HG02943 (cell line): ENCODE measurements around the gene ZC3H12C.
"Not testable (repeated sequence)": the region's sequence is repeated elsewhere in the genome, so short reads cannot be mapped to it uniquely, and the experiment has no call there.

Experiments used
- ATAC-seq: cut with Tn5 transposase; IDR thresholded peaks from one replicate; pipeline ENCODE4 v1.9.1; 2021; ENCODE audit warnings: mild to moderate bottlenecking, low read depth, moderate library complexity; ENCODE audit not compliant: unreplicated experiment

ZC3H12C gene

DNA sequence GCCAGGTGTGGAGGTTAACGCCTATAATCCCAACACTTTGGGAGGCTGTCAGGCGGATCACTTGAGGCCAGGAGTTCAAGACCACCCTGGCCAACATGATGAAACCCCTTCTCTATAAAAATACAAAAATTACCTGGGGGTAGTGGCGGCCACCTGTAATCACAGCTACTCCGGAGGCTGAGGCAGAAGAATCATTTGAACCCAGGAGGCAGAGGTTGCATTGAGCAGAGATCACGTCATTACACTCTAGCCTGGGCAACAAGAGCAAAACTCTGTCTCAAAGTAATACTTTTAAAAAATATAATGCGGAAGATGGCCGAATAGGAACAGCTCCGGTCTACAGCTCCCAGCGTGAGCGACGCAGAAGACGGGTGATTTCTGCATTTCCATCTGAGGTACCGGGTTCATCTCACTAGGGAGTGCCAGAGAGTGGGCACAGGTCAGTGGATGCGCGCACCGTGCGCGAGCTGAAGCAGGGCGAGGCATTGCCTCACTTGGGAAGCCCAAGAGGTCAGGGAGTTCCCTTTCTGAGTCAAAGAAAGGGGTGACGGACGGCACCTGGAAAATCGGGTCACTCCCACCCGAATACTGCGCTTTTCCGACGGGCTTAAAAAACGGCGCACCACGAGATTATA lies 115.6 kb downstream of the ZC3H12C start:
- not testable (repeated sequence) for ATAC-seq

DNA sequence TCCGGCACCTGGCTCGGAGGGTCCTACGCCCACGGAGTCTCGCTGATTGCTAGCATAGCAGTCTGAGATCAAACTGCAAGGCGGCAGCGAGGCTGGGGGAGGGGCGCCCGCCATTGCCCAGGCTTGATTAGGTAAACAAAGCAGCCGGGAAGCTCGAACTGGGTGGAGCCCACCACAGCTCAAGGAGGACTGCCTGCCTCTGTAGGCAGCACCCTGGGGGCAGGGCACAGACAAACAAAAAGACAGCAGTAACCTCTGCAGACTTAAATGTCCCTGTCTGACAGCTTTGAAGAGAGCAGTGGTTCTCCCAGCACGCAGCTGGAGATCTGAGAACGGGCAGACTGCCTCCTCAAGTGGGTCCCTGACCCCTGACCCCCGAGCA lies 116.1 kb downstream of the ZC3H12C start:
- ATAC-seq, result not testable (repeated sequence)

DNA sequence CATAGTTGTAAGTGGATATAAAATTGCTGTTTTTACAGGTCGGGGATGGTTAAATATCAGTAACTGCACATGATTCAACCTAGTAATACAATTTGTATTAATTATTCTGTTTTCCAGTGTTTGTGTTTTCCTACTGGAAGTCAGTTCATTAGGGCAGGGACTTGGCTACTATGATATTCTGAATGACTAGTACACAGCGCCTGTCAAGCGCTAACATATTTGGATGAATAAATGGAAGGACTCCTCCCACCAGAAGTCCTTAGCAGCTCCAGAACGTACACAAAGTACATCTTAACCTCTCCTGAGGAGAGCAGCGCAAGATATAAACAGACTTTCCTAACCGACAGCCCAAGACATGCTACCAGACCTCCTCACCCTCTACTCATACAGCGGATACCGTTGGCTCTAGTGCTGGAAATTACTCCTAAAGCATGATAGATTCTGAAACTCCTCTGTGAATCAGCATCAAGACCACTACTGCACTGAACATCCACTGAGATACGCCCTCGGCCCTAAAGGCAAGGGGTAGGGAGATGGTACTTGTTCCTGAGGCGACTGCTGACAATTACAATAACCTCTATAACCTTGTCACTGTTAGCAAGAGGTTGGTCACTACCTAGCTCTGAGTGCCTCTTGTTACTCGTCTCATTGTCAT lies 124.2 kb downstream of the ZC3H12C start:
- no peak for ATAC-seq

DNA sequence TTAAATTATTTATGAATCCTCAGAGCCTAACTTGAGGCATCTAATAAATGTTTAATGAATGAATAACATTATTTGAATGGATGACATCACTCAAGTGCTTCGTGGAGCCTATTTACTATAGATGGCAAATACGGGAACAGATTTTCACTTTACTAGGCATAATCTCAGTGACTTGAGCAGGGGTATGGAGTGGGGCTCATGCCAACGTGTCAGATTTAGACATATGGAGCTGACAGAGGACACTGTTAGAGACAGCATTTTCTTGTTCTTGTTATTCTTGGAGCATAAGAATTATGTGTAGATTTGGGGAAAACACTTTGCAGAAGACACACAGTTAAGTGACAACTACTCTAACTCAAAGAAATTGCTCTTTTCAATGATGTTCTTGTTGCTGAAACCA lies 124.7 kb downstream of the ZC3H12C start:
- no peak for ATAC-seq

DNA sequence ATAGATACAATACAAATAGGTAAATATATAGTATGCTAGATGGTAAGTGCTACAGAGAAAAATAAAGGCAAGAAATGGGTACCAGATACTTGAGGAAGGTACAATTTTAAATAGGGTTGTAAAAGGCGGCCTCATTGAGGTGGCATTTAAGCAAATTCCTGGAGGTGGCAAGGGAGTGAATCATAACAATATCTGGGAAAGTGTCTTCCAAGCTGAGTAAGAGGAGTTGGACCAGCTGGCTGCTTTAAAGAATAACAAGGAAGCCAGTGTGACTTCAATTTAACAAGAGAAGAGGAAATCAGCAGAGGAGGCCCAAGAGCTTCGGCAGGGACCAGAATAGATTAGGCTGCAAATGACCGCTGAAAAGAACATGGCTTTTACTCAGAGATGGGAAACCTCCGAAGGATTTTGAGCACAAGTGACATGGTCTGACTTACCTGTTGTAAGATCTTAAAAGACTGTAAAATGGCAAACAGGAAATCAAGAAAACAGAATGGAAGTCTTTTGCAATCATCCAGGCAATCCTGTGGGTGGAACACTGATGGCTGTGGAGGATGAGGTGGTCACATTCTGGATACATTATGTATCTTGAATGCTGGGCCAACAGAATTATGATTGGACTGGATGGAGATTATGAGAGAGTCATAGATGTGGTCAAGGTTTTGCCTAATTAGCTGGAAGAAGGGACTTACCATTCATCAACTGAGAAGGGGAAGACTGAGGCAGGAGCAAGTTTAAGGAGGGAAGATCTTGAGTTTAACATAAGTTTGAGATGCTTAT lies 126.0 kb downstream of the ZC3H12C start:
- no peak for ATAC-seq
